Dendritic cell treated with granulocyte-macrophage colony-stimulating factor and Interleukin-4, amounts not matched to agents 40 ng/mL and 50 ng/mL, for 4 days (primary cell): Measurements from ENCODE around the gene GMDS.

Experiments
- H3K27ac Mint-ChIP-seq: one replicate; pipeline ENCODE4 v1.8.0; 2022; ENCODE audit warnings: mild to moderate bottlenecking, mixed read lengths
- H3K27me3 Mint-ChIP-seq: one replicate; pipeline ENCODE4 v1.8.0; 2022; ENCODE audit warnings: mild to moderate bottlenecking, mixed read lengths
- H3K36me3 Mint-ChIP-seq: one replicate; pipeline ENCODE4 v1.8.0; 2022; ENCODE audit warnings: low read depth, mixed read lengths
- H3K4me1 Mint-ChIP-seq: one replicate; pipeline ENCODE4 v1.8.0; 2022; ENCODE audit warnings: low read depth, mixed read lengths
- H3K4me3 Mint-ChIP-seq: one replicate; pipeline ENCODE4 v1.8.0; 2022; ENCODE audit warnings: mild to moderate bottlenecking, moderate library complexity, mixed read lengths
- H3K9me3 Mint-ChIP-seq: one replicate; pipeline ENCODE4 v1.8.0; 2022; ENCODE audit warnings: mixed read lengths
- intact Hi-C: fragments of 100-400 bp; cut with micrococcal nuclease; formaldehyde crosslinking; loops from one replicate; pipeline ENCODE4 v1.15.0; 2022

The GMDS gene

GRCh38 chr6:1615151-1615852 lies 630.1 kb downstream of the GMDS start:
- H3K27me3 Mint-ChIP-seq, result peaks cover 83% of the 10 kb centered on the region
- H3K4me3 Mint-ChIP-seq, result no peak overlapping the region
- peaks cover 24% of the 10 kb centered on the region for H3K4me1 Mint-ChIP-seq
- no peaks in the 10 kb centered on the region for H3K36me3 Mint-ChIP-seq
- intact Hi-C loops, result no loop called here
- H3K9me3 Mint-ChIP-seq, result no peaks in the 10 kb centered on the region
- no peak overlapping the region for H3K27ac Mint-ChIP-seq

GRCh38 chr6:1614448-1615150 lies 630.8 kb downstream of the GMDS start:
- intact Hi-C loops, result no loop called here
- H3K4me1 Mint-ChIP-seq, result peaks cover 17% of the 10 kb centered on the region
- peaks cover 77% of the 10 kb centered on the region for H3K27me3 Mint-ChIP-seq
- H3K27ac Mint-ChIP-seq, result no peak overlapping the region
- H3K36me3 Mint-ChIP-seq, result no peaks in the 10 kb centered on the region
- H3K4me3 Mint-ChIP-seq, result no peak overlapping the region
- no peaks in the 10 kb centered on the region for H3K9me3 Mint-ChIP-seq

GRCh38 chr6:1613688-1614447 lies 631.5 kb downstream of the GMDS start:
- Mint-ChIP-seq H3K9me3 (no peaks in the 10 kb centered on the region), H3K4me3 (no peak overlapping the region), H3K36me3 (no peaks in the 10 kb centered on the region), H3K4me1 (peaks cover 14% of the 10 kb centered on the region), H3K27me3 (peaks cover 74% of the 10 kb centered on the region), H3K27ac (no peak overlapping the region)
- intact Hi-C loops, result no loop called here

DNA sequence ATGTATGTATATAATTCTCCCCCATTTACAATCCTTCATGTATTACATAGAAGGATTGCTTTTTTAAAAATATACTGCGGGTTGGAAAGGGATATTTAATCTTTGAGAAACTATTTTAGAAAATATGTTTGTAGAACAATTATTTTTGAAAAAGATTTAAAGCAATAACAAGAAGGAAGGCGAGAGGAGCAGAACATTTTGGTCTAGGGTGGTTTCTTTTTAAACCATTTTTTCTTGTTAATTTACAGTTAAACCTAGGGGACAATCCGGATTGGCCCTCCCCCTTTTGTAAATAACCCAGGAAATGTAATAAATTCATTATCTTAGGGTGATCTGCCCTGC lies 632.1 kb downstream of the GMDS start:
- no peak overlapping the region for H3K4me3 Mint-ChIP-seq
- intact Hi-C loops, result no loop called here
- no peaks in the 10 kb centered on the region for H3K9me3 Mint-ChIP-seq
- no peaks in the 10 kb centered on the region for H3K36me3 Mint-ChIP-seq
- H3K27me3 Mint-ChIP-seq, result peaks cover 73% of the 10 kb centered on the region
- H3K27ac Mint-ChIP-seq, result no peak overlapping the region
- peaks cover 19% of the 10 kb centered on the region for H3K4me1 Mint-ChIP-seq

DNA sequence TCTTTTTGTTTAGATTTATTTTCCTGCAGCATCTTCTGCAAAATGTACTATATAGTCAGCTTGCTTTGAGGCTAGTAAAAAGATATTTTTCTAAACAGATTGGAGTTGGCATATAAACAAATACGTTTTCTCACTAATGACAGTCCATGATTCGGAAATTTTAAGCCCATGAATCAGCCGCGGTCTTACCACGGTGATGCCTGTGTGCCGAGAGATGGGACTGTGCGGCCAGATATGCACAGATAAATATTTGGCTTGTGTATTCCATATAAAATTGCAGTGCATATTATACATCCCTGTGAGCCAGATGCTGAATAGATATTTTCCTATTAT lies 632.5 kb downstream of the GMDS start:
- peaks cover 73% of the 10 kb centered on the region for H3K27me3 Mint-ChIP-seq
- no peaks in the 10 kb centered on the region for H3K36me3 Mint-ChIP-seq
- H3K4me1 Mint-ChIP-seq, result peaks cover 22% of the 10 kb centered on the region
- no peak overlapping the region for H3K4me3 Mint-ChIP-seq
- H3K9me3 Mint-ChIP-seq, result no peaks in the 10 kb centered on the region
- intact Hi-C loops, result no loop called here
- H3K27ac Mint-ChIP-seq, result no peak overlapping the region

GRCh38 chr6:1612299-1612973 lies 633.0 kb downstream of the GMDS start:
- Mint-ChIP-seq H3K27me3 (peaks cover 73% of the 10 kb centered on the region), H3K4me3 (peak overlapping the region; percentile 68), H3K27ac (no peak overlapping the region), H3K36me3 (no peaks in the 10 kb centered on the region), H3K9me3 (no peaks in the 10 kb centered on the region), H3K4me1 (peaks cover 27% of the 10 kb centered on the region)
- intact Hi-C loops, result no loop called here

DNA sequence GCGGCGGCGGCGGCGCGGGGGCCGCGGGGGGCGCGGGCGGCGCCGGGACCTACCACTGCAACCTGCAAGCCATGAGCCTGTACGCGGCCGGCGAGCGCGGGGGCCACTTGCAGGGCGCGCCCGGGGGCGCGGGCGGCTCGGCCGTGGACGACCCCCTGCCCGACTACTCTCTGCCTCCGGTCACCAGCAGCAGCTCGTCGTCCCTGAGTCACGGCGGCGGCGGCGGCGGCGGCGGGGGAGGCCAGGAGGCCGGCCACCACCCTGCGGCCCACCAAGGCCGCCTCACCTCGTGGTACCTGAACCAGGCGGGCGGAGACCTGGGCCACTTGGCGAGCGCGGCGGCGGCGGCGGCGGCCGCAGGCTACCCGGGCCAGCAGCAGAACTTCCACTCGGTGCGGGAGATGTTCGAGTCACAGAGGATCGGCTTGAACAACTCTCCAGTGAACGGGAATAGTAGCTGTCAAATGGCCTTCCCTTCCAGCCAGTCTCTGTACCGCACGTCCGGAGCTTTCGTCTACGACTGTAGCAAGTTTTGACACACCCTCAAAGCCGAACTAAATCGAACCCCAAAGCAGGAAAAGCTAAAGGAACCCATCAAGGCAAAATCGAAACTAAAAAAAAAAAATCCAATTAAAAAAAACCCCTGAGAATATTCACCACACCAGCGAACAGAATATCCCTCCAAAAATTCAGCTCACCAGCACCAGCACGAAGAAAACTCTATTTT lies 633.7 kb downstream of the GMDS start:
- H3K27me3 Mint-ChIP-seq, result peaks cover 73% of the 10 kb centered on the region
- H3K9me3 Mint-ChIP-seq, result no peaks in the 10 kb centered on the region
- no peak overlapping the region for H3K27ac Mint-ChIP-seq
- intact Hi-C loops, result no loop called here
- H3K4me3 Mint-ChIP-seq, result peak overlapping the region; percentile 68
- H3K4me1 Mint-ChIP-seq, result peaks cover 34% of the 10 kb centered on the region
- H3K36me3 Mint-ChIP-seq, result no peaks in the 10 kb centered on the region

- H3K4me1 Mint-ChIP-seq, result peaks cover 38% of the 10 kb centered on the region
- intact Hi-C loops, result no loop called here
- no peak overlapping the region for H3K4me3 Mint-ChIP-seq
These were observed 634.2 kb downstream of the GMDS start for GRCh38 chr6:1611322-1611571.

GRCh38 chr6:1610497-1611321 lies 634.7 kb downstream of the GMDS start:
- no peaks in the 10 kb centered on the region for H3K36me3 Mint-ChIP-seq
- peak overlapping the region; percentile 73 for H3K4me3 Mint-ChIP-seq
- no peak overlapping the region for H3K27ac Mint-ChIP-seq
- intact Hi-C loops, result no loop called here
- H3K27me3 Mint-ChIP-seq, result peaks cover 73% of the 10 kb centered on the region
- peaks cover 43% of the 10 kb centered on the region for H3K4me1 Mint-ChIP-seq
- H3K9me3 Mint-ChIP-seq, result no peaks in the 10 kb centered on the region

More at GRCh38 chr6:1611322-1611571, 634.2 kb downstream of the GMDS start:
- Mint-ChIP-seq H3K9me3 (no peaks in the 10 kb centered on the region), H3K27ac (no peak overlapping the region), H3K36me3 (no peaks in the 10 kb centered on the region), H3K27me3 (peaks cover 73% of the 10 kb centered on the region)

- Mint-ChIP-seq H3K27ac (no peak within 1 kb of the TSS), H3K4me1 (peaks cover 51% of the 10 kb centered on the region), H3K4me3 (peak within 1 kb of the TSS; percentile 73), H3K9me3 (no peaks in the 10 kb centered on the region), H3K36me3 (no peaks in the 10 kb centered on the region), H3K27me3 (peaks cover 73% of the 10 kb centered on the region)
- intact Hi-C loops, result no loop called here
These were observed 635.5 kb downstream of the GMDS start, which contains the start of gene FOXC1 for GRCh38 chr6:1609648-1610496. Gene FOXC1 (plus strand): TSS chr6:1609915. CDS start chr6:1610446, 531 bp downstream.

DNA sequence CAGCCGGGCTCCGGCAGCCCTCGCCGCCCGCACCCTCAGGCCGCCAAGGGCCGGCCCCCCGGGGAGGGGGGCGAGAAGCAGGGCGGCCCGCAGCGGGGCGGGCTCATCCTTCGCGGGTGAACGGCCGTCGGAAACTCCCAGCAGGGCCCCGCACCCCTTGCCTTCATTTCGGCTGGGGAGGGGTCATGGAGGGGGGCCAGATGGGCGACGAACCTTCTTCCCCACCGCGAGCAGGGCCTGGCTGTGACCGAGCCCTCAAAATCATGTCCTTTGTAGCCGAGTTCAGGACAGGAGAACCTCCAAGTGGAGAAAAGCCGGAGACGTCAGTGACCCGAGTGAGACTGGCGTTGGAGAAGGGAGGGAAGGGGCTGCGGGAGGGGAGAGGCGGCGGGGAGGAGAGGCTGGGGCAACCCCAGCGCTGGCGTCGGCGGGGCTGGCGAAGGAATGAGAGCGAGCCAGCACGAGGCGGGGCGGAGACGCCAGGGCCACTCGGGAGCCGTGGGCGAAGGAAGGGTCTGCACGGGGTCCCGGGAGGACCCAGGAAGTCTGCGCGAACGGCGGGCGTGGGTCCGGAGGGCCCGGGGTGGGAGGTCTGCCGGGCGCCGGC lies 636.3 kb downstream of the GMDS start:
- Mint-ChIP-seq H3K9me3 (no peaks in the 10 kb centered on the region), H3K4me3 (peak overlapping the region; percentile 67), H3K27ac (no peak overlapping the region), H3K4me1 (peaks cover 53% of the 10 kb centered on the region), H3K27me3 (peaks cover 72% of the 10 kb centered on the region), H3K36me3 (no peaks in the 10 kb centered on the region)
- intact Hi-C loops, result no loop called here
